Sigmoid colon (tissue), 4 donors: ENCODE data around the gene MAN2B1.

Source experiments
- EP300 ChIP-seq, 4 donors: sonication (generic); formaldehyde crosslinking; IDR thresholded peaks; one replicate each; pipeline ENCODE4 v1.6.1; 2017; ENCODE audit warnings: antibody characterized with exemption in 4 of 4
- POLR2AphosphoS5 ChIP-seq, 4 donors: sonication (generic); formaldehyde crosslinking; IDR thresholded peaks; one replicate each; pipeline ENCODE4 v1.6.1; 2017; ENCODE audit warnings: antibody characterized with exemption in 4 of 4
- TF ChIP-seq, protein P1 (sequence below), 4 experiments: fragments of 450-650 bp in 3 of 4; fragments of 200-600 bp in 1 of 4; IDR thresholded peaks; one replicate each; pipeline ENCODE4 v1.5.1; 2016 to 2019; ENCODE audit warnings: antibody characterized with exemption in 4 of 4, mild to moderate bottlenecking in 3 of 4, moderate library complexity in 2 of 4

DNA sequence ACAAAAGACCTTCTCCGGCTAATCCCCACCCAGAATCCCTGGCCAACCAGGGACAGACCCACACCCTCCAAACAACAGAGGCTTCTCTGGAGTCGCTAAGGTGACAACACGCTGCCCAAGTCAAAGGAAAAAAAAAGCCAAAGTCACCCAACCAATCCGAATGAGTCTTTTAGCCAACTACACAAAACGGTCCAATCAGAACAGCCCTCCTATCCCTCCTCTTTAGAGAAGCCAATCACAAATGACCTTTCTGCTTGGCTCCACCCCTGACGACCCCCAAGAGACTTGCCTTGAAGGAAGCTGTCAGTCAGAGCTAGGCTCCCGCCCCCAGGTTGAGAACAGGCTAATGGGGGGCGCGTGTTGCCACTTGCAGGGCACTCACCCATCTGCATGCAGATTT is 36.5 kb upstream of the MAN2B1 start:
- TF ChIP-seq POLR2AphosphoS5 (IDR thresholded peaks at IDR 0.05) (no peak), EP300 (IDR thresholded peaks at IDR 0.05) (no peak)
- TF ChIP-seq, protein P1, sequence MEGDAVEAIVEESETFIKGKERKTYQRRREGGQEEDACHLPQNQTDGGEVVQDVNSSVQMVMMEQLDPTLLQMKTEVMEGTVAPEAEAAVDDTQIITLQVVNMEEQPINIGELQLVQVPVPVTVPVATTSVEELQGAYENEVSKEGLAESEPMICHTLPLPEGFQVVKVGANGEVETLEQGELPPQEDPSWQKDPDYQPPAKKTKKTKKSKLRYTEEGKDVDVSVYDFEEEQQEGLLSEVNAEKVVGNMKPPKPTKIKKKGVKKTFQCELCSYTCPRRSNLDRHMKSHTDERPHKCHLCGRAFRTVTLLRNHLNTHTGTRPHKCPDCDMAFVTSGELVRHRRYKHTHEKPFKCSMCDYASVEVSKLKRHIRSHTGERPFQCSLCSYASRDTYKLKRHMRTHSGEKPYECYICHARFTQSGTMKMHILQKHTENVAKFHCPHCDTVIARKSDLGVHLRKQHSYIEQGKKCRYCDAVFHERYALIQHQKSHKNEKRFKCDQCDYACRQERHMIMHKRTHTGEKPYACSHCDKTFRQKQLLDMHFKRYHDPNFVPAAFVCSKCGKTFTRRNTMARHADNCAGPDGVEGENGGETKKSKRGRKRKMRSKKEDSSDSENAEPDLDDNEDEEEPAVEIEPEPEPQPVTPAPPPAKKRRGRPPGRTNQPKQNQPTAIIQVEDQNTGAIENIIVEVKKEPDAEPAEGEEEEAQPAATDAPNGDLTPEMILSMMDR (IDR thresholded peaks at IDR 0.05), result no peak
